Fibroblast of peridontal ligament (primary cell): Measurements from ENCODE around the gene PIP.
A peak's percentile ranks its signal among the peaks of the same experiment; 100 is the strongest.
"Not testable (repeated sequence)": the region's sequence is repeated elsewhere in the genome, so short reads cannot be mapped to it uniquely, and the experiment has no call there.

Experiments used
- DNase-seq: peaks from one replicate; pipeline ENCODE4 v3.0.0-alpha.2; 2010; ENCODE audit errors: extremely low read depth

The PIP gene

GRCh38 chr7:143131781-143132180 lies at the start of gene PIP:
TSS of gene PIP (plus strand) at chr7:143132077. CDS start at chr7:143132117, 40 bp downstream.
- DNase-seq: peak; percentile 34

GRCh38 chr7:143085109-143085508 lies 46.8 kb upstream of the PIP start:
- no peak for DNase-seq

- DNase-seq: not testable (repeated sequence)
These were observed 46.3 kb upstream of the PIP start for GRCh38 chr7:143085610-143086009.

- not testable (repeated sequence) for DNase-seq
These were observed 43.2 kb upstream of the PIP start for GRCh38 chr7:143088549-143089231.

- DNase-seq: no peak
These were observed 35.7 kb upstream of the PIP start for GRCh38 chr7:143096146-143096545.

- DNase-seq: not testable (repeated sequence)
These were observed 32.3 kb upstream of the PIP start for GRCh38 chr7:143099579-143099978.

GRCh38 chr7:143104759-143105158 lies 27.1 kb upstream of the PIP start:
- no peak for DNase-seq

GRCh38 chr7:143108019-143108418 lies 23.9 kb upstream of the PIP start:
- not testable (repeated sequence) for DNase-seq

- DNase-seq: no peak
These were observed 14.5 kb upstream of the PIP start for GRCh38 chr7:143117395-143117794.

GRCh38 chr7:143120691-143121405 lies 11.0 kb upstream of the PIP start:
- peak; percentile 6 for DNase-seq

GRCh38 chr7:143123326-143123725 lies 8.6 kb upstream of the PIP start:
- not testable (repeated sequence) for DNase-seq

- DNase-seq: peak; percentile 90
These were observed 5.7 kb upstream of the PIP start for GRCh38 chr7:143126146-143126545.

- no peak for DNase-seq
These were observed 2.8 kb upstream of the PIP start for GRCh38 chr7:143129051-143129450.

GRCh38 chr7:143129477-143129876 lies 2.4 kb upstream of the PIP start:
- DNase-seq: no peak

- no peak for DNase-seq
These were observed 1.3 kb upstream of the PIP start for GRCh38 chr7:143130541-143130940.

GRCh38 chr7:143147070-143147469 lies 15.2 kb downstream of the PIP start:
- DNase-seq: peak; percentile 79

GRCh38 chr7:143148050-143148449 lies 16.2 kb downstream of the PIP start:
- DNase-seq: no peak

- no peak for DNase-seq
These were observed 16.8 kb downstream of the PIP start for GRCh38 chr7:143148651-143149050.

- DNase-seq: not testable (repeated sequence)
These were observed 18.8 kb downstream of the PIP start for GRCh38 chr7:143150696-143151095.

- DNase-seq: not testable (repeated sequence)
These were observed 26.7 kb downstream of the PIP start for GRCh38 chr7:143158617-143159016.

- DNase-seq: peak; percentile 3
These were observed 39.8 kb downstream of the PIP start for GRCh38 chr7:143171697-143172096.

- peak; percentile 63 for DNase-seq
These were observed 40.5 kb downstream of the PIP start for GRCh38 chr7:143172354-143172753.

- DNase-seq: no peak
These were observed 44.3 kb downstream of the PIP start for GRCh38 chr7:143176128-143176527.
